ENCODE data around the gene TIMM10.
A peak's percentile ranks its signal among the peaks of the same experiment; 100 is the strongest.

Gene TIMM10

GRCh38 chr11:57504511-57504910 lies 26.0 kb downstream of the TIMM10 start:
- DNase-seq (ENCODE audit: low read depth in 2 of 2), result no peak

GRCh38 chr11:57502870-57503269 lies 27.7 kb downstream of the TIMM10 start:
- DNase-seq (ENCODE audit: low read depth in 2 of 2), result no peak

GRCh38 chr11:57502376-57502775 lies 28.2 kb downstream of the TIMM10 start:
- no peak for DNase-seq (ENCODE audit: low read depth in 2 of 2)

DNA sequence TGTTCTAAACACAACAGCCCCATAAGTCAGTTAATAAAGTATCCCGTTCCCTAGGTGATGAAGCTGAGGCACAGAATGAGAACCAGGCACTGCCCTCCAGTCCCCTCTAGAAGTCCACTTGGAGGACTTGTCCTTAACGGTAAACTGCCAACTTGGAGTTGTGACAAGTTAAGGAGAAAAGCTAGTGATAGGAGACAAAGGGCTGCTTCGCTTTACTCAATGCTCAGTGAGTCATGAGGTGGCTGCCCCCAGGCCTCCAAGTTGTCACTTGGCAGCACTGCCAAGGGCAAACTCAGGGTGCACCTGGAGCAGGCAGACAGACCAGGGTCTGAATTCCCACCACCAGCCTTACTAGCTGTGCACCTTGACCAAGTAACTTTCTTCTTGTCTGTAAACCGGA lies 28.6 kb downstream of the TIMM10 start:
- no peak for DNase-seq (ENCODE audit: low read depth in 2 of 2)

DNA sequence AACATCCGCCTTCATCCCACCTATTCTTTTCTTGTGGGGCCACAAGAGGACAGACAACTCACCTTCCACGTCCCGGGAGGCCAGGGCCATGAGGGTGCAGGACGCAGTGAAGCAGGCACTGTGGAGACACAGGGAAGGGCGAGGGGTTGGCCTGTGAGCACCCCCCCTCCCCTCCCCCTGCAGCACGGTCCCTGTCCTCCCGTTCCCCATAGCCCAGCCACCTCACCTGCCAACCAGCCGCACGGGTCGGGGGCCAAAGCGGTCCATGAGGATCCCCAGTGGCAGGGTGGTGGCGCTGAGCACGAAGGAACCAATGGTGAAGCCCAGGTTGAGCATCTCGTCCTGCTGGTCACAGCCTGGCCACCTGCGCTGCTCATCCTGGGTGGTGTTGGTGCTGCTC lies 29.6 kb downstream of the TIMM10 start:
- DNase-seq (ENCODE audit: low read depth in 2 of 2), result no peak

GRCh38 chr11:57500515-57500914 lies 30.0 kb downstream of the TIMM10 start:
- DNase-seq (ENCODE audit: low read depth in 2 of 2), result no peak

DNA sequence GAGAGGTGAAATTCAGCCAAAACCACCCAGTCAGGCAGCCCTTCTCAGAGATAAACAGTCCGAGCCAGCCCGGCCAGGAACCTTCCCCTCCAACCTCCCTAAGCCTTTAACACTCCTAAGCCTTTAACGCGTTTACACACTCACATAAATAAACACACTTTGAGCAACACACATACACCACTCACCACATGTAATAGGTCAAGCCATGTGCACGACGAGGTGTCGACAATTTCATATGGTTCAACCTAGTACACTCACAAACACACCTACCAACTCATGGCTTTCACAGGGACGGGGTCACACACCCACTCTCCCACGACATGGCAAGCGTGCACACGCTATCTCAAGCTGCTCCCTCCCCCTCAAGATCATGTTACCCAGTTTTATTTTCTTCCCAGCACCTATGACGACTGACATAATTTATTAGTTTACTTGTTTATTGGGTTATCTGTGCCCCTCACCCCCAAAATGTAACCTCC lies 30.5 kb downstream of the TIMM10 start:
- no peak for DNase-seq (ENCODE audit: low read depth in 2 of 2)

DNA sequence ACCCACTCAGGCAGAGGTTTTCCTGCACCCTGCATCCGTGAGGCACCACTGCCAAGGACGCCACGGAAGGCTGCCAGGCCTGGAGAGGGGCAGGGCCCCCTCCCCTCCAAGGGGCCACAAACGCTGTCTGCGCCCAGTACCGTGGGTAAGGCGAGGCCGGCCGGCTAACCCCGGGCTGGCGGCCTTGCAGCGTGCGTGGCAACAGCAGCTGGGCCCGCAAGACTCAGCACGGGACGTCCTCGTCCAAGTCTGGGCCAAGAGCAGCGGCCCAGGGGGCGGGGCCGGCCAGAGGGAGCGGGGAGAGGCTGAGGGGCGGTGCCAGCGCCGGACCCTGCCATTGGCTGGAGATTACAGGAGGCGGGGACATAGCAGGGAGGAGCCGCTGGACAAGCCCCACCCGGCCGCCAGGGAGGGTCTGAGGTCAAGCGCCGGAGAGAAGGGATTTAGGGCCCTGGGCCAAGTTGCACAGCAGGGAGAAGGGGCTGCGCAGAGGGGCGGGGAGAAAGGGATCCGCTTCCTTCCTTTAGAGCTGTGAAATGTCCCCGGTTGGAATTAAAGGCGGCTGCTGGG lies 31.1 kb downstream of the TIMM10 start:
- DNase-seq (ENCODE audit: low read depth in 2 of 2), result peak in 1 of 2 donors; percentile 29

DNA sequence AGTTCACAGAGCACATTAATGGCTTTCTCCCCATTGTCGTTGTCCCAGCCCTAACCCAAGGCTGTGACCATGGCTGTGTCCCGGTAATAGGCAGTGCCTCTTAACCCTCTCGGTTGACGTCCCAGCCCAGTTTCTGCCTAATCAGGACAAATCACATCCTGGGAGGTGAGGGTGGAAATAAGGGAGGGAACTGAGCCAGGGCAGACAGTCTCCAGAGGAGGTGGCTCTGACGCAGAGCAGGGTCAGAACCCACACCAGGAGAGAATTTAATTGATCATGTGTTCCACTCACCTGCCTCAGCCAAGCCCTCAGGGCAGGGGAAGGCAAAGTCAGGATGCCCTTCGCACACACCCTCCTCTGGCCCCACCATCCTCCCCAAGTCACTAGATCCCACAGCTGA lies 32.0 kb downstream of the TIMM10 start:
- DNase-seq (ENCODE audit: low read depth in 2 of 2), result no peak

- DNase-seq (ENCODE audit: low read depth in 2 of 2), result no peak
Observed at GRCh38 chr11:57497303-57498247, 33.0 kb downstream of the TIMM10 start.

DNA sequence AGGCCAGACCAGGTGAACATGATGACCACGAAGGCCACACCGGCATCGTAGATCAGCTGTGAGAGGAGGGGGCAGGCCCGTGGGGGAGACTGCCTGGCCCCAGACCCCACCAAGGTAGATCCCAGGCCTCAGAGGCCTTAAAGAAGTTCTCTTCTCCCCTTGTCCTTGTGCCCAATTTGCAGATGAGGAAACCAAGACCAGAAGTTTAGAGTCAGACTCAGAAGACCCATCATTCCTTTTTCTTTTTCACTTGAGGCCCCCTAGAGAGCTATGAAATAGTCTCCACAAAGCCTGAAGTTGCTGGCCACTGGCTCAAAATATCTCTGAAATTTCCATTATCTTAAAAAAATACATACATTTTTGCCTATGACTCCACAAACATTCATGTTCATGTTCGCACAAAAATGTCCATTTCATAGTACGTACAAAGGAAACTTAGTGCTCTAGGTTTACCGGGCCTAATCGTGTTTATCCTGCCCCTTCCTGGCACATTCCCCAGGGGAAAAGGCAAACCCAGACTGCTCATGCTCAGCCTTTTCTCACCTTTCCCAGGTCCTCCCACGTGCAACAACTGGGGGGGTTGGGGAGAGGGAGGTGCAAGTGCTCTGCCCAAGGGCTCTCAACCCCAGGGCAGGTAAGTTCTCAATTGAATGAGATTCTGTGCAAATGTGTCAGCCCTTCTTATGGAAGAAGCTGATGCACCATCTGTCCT lies 34.3 kb downstream of the TIMM10 start:
- DNase-seq (ENCODE audit: low read depth in 2 of 2), result no peak

DNA sequence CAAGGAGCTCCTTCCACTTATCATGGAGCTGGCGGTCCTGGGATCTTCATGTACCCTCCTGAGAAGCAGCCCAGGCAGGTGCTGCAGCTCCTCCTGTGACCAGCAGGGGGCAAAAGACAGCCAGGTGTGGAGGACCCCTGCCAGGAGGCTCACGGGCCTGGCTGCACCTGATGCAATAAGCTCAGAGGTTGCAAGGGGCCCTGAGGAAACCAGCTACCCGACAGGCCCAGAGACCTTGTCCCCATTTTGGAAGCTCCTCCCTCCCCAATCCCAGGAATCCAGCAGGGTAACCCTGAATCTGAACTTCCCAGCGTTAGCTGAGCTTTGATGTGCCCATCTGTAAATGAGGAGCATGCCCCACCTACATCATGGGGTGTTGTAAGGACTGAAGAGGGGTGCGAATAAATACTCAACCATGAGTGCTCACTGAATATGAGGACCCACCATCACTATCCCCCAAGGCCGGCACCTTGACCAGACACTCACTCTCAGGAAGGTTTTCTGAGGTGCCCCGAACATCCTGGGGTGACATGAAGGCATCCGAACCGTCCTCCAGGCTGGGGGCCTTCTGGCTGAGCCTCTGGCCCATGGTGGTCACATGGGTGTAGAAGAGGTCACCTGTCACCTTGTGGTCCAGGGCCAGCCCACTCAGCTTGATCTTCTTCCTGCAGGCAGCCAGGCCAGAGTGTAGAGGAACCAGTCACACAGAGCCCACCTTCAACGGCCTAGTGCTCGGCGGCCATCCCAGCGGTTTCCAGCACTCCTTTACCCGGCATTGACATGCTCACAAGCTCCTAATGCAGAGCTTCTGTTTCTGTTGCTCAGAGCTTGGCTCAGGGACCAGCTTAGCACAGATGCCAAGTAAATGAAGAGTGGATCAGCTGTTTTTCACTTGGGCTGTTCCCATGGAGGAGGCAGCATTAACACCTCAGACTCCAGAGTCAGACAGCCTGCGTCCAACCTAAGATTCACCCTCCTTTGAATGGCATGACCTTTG lies 36.7 kb downstream of the TIMM10 start:
- DNase-seq (ENCODE audit: low read depth in 2 of 2), result peak; percentile 67

- peak in 1 of 2 donors; percentile 45 for DNase-seq (ENCODE audit: low read depth in 2 of 2)
Observed at GRCh38 chr11:57491371-57492061, 39.0 kb downstream of the TIMM10 start.

- no peak for DNase-seq (ENCODE audit: low read depth in 2 of 2)
Observed at GRCh38 chr11:57490456-57491248, 39.9 kb downstream of the TIMM10 start.

GRCh38 chr11:57487920-57488659 lies 42.5 kb downstream of the TIMM10 start:
- no peak for DNase-seq (ENCODE audit: low read depth in 2 of 2)

GRCh38 chr11:57487021-57487778 lies 43.4 kb downstream of the TIMM10 start:
- no peak for DNase-seq (ENCODE audit: low read depth in 2 of 2)

DNA sequence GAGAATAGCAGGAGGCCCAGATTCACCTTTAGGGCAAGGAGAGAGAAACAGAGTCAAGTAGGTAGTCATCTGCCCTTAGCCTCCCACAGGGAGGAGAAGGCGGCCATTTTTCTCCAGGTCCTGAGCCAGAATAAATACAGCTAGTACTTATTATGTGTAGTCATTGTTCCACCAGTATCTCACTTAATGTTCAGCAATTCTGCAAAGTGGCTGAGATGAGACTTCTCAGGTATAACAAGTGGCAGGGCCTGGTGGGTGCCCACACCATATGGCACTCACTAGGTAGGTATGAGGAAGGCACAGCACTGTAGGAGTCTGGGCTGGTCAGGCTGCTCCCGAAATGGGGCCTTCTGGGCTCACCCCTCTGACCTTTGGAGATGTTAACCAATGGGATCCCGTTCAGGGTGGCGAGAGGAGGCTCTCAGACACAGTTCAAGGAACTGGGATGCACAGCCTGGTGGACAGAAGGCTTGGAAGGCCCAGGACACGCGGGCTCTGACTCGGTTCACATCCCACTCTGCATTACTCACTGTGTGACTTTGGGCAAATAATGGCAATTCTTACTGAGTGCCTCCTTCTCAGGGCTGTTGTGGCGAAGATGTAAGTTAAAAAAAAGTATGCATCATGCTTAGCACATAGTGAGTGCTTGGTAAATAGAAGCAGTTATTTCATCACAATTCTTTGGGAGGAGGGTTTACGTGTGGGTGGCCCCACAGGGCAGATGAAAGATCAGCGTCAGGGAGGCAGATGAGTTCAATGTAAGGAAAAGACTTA lies 45.1 kb downstream of the TIMM10 start:
- no peak for DNase-seq (ENCODE audit: low read depth in 2 of 2)
